Body of pancreas (tissue), 4 donors: Measurements from ENCODE around the gene ZNF692.
A peak's percentile ranks its signal among the peaks of the same experiment; 100 is the strongest.

ENCODE experiments used
- POLR2A ChIP-seq, 3 donors: fragments of 450-650 bp; IDR thresholded peaks; one replicate each; pipeline ENCODE4 v1.6.1; 2016; ENCODE audit warnings: antibody characterized with exemption in 3 of 3, mild to moderate bottlenecking in 2 of 3
- TF ChIP-seq, protein P1 (sequence below), 7 experiments: fragments of 450-650 bp in 4 of 7; fragments of 200-600 bp in 3 of 7; sonication (generic) in 3 of 7; IDR thresholded peaks; one replicate each; pipeline ENCODE4 v1.5.1; 2016 to 2019; ENCODE audit warnings: antibody characterized with exemption in 7 of 7

- peak; percentile 49 to 87 (median 82) for TF ChIP-seq POLR2A (IDR thresholded peaks at IDR 0.05)
- TF ChIP-seq, protein P1, sequence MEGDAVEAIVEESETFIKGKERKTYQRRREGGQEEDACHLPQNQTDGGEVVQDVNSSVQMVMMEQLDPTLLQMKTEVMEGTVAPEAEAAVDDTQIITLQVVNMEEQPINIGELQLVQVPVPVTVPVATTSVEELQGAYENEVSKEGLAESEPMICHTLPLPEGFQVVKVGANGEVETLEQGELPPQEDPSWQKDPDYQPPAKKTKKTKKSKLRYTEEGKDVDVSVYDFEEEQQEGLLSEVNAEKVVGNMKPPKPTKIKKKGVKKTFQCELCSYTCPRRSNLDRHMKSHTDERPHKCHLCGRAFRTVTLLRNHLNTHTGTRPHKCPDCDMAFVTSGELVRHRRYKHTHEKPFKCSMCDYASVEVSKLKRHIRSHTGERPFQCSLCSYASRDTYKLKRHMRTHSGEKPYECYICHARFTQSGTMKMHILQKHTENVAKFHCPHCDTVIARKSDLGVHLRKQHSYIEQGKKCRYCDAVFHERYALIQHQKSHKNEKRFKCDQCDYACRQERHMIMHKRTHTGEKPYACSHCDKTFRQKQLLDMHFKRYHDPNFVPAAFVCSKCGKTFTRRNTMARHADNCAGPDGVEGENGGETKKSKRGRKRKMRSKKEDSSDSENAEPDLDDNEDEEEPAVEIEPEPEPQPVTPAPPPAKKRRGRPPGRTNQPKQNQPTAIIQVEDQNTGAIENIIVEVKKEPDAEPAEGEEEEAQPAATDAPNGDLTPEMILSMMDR (IDR thresholded peaks at IDR 0.05): no peak
Measured at GRCh38 chr1:248858891-248859889, at the start of gene ZNF692.
